ENCODE data around the gene PPP1R13B.
"Not testable (repeated sequence)": the region's sequence is repeated elsewhere in the genome, so short reads cannot be mapped to it uniquely, and the experiment has no call there.

The PPP1R13B gene, protein sequence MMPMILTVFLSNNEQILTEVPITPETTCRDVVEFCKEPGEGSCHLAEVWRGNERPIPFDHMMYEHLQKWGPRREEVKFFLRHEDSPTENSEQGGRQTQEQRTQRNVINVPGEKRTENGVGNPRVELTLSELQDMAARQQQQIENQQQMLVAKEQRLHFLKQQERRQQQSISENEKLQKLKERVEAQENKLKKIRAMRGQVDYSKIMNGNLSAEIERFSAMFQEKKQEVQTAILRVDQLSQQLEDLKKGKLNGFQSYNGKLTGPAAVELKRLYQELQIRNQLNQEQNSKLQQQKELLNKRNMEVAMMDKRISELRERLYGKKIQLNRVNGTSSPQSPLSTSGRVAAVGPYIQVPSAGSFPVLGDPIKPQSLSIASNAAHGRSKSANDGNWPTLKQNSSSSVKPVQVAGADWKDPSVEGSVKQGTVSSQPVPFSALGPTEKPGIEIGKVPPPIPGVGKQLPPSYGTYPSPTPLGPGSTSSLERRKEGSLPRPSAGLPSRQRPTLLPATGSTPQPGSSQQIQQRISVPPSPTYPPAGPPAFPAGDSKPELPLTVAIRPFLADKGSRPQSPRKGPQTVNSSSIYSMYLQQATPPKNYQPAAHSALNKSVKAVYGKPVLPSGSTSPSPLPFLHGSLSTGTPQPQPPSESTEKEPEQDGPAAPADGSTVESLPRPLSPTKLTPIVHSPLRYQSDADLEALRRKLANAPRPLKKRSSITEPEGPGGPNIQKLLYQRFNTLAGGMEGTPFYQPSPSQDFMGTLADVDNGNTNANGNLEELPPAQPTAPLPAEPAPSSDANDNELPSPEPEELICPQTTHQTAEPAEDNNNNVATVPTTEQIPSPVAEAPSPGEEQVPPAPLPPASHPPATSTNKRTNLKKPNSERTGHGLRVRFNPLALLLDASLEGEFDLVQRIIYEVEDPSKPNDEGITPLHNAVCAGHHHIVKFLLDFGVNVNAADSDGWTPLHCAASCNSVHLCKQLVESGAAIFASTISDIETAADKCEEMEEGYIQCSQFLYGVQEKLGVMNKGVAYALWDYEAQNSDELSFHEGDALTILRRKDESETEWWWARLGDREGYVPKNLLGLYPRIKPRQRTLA

DNA sequence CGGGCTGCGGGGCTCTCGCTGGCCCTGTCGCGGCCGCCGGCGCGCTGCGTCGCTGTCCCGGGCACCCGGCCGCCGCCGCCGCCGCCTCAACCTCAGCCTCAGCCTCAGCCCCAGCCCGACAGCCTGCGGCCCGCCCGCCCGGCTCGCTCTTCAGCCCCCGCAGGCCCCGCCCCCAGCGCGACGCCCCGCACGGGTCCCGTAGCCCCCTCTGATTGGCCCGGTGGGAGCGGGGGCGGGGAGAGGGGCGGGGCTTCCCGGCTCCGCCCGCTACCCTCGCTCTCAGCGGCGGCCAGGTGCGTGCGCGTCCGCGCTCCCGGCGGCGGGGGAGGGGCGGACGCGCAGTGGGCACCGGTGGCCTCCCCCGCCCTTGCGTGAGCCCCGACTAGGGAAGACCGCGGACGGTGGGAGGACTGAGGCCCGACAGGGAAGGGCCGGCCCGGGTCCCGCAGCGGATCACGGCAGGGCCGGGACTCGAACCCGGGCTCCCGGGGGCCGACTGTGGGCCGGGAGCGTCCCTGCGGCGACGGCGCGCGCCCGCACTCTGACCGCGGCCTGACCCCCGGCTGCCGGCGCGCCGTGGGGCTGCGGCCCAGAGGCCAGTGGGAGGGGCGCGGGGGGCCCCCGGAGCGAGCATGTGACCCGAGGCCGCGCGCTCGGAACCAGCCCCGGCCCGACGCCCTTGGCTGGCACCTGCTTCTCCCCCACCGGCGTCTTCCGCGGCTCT lies at the start of gene PPP1R13B:
PPP1R13B (minus strand) TSS at position 125 of the 724 bp plus-strand sequence. CDS start 268 bp downstream, outside the sequence.
- Histone ChIP-seq H3K9me3 (ENCODE audit: control insufficient read depth, insufficient read depth, low read length) (no peaks in the 10 kb centered on the region), H3K4me1 (ENCODE audit: control insufficient read depth, insufficient read depth, low read length) (peaks cover 3% of the 10 kb centered on the region), H3K36me3 (ENCODE audit: control insufficient read depth, insufficient read depth, low read length) (no peaks in the 10 kb centered on the region), H3K4me3 (ENCODE audit: low read depth, low read length) (peak within 1 kb of the TSS; percentile 78), H3K27me3 (ENCODE audit: control insufficient read depth, insufficient read depth, low read length) (peaks cover 31% of the 10 kb centered on the region), H3K9ac (ENCODE audit: low read depth, low read length) (no peak within 1 kb of the TSS)

DNA sequence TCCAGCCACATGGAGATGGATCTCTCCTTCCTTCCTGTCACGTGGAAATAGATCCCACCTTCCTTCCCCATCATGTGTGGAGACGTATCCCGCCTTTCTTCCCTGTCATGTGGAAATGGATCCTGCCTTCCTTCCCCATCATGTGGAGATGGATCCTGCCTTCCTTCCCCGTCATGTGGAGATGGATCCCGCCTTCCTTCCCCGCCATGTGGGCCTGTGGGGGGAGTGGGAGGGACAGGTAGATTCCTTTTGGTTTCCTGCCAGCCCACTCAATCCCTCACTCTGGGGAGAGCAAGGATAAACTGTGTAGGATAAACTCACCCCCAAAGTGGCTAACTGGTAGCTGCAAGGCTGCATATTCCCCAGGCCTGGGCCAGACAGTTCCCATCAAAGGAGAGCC lies 49.2 kb upstream of the PPP1R13B start:
- H3K27me3 ChIP-seq (ENCODE audit: control insufficient read depth, insufficient read depth, low read length) = no peaks in the 10 kb centered on the region
- H3K36me3 ChIP-seq (ENCODE audit: control insufficient read depth, insufficient read depth, low read length) = no peaks in the 10 kb centered on the region
- H3K9ac ChIP-seq (ENCODE audit: low read depth, low read length) = no peak overlapping the region
- no peak overlapping the region for H3K4me3 ChIP-seq (ENCODE audit: low read depth, low read length)
- H3K9me3 ChIP-seq (ENCODE audit: control insufficient read depth, insufficient read depth, low read length) = no peaks in the 10 kb centered on the region
- no peaks in the 10 kb centered on the region for H3K4me1 ChIP-seq (ENCODE audit: control insufficient read depth, insufficient read depth, low read length)

DNA sequence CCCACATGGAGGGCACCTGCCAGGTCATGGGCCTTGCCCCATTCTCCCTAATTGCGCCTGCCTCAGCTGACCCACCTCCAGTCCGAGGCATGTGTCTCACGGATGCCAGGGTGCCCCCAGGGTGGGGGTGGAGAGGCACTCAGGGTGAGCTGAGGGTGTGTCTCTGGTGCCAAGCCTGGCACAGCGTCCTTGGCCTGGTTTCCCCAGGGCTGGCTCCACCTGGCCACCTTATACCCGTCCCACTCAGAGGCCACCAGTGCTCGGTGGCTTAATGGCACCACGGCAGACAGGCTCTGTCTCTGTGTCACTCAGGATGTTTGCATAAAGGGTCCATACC lies 47.3 kb upstream of the PPP1R13B start:
- Histone ChIP-seq H3K9me3 (ENCODE audit: control insufficient read depth, insufficient read depth, low read length) (no peaks in the 10 kb centered on the region), H3K4me1 (ENCODE audit: control insufficient read depth, insufficient read depth, low read length) (no peaks in the 10 kb centered on the region), H3K36me3 (ENCODE audit: control insufficient read depth, insufficient read depth, low read length) (no peaks in the 10 kb centered on the region), H3K27me3 (ENCODE audit: control insufficient read depth, insufficient read depth, low read length) (no peaks in the 10 kb centered on the region), H3K4me3 (ENCODE audit: low read depth, low read length) (no peak overlapping the region), H3K9ac (ENCODE audit: low read depth, low read length) (no peak overlapping the region)

DNA sequence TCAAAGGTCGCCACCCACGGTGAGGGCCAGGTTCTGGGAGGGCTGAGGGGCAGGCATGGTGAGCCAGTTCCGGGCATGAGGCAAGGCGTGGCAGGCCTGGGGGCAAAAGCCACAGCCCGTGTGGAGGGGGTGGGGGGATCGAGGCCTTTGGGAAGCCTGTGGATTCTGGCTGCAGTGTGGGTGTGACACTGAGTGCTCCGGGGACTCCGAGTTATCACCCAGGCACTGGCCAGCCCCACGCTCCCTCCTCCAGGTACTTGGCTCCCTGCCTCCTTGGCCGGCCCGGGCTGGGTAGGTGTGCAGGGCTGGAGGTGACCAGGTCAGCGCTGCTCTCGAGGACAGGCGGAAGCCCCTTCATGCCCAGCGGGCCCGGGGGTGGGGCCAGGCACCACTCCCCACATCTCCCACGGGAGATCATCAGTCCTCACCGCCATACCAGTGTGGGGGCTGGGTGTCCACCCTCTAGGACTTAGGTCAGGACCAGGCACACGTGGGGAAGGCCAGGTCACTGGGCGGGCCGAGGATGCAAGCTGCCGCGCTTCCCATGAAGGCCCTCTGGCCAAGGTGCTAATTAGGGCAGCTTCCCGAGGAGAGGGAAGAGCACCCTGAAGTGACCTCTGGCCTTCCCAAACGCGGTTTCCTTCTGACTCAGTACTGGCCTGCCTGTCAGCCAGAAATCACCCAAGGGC lies 46.8 kb upstream of the PPP1R13B start:
- no peak overlapping the region for H3K4me3 ChIP-seq (ENCODE audit: low read depth, low read length)

DNA sequence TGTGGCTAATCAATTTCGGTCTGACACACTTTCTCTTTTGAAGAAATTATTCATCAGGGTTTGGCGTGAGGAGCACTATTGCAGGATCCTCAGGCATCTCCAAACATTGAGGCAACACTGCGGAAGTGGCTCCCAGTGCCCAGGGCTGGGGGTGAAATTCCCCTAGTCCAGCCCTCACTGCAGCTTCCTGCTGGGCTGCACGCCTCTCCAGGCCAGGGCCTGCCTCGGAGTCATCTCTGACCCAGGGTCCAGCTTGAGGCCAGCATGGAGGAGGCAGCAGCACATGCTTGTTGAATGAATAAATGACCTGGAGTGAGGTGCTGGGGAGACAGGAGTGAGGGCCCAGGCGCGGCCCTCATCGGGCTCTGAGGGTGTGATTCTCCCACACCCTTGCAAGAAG lies 44.9 kb upstream of the PPP1R13B start:
- Histone ChIP-seq H3K9ac (ENCODE audit: low read depth, low read length) (no peak overlapping the region), H3K9me3 (ENCODE audit: control insufficient read depth, insufficient read depth, low read length) (no peaks in the 10 kb centered on the region), H3K27me3 (ENCODE audit: control insufficient read depth, insufficient read depth, low read length) (no peaks in the 10 kb centered on the region), H3K4me3 (ENCODE audit: low read depth, low read length) (no peak overlapping the region), H3K36me3 (ENCODE audit: control insufficient read depth, insufficient read depth, low read length) (no peaks in the 10 kb centered on the region), H3K4me1 (ENCODE audit: control insufficient read depth, insufficient read depth, low read length) (no peaks in the 10 kb centered on the region)

More for the DNA sequence above, 46.8 kb upstream of the PPP1R13B start:
- Histone ChIP-seq H3K9ac (ENCODE audit: low read depth, low read length) (no peak overlapping the region), H3K27me3 (ENCODE audit: control insufficient read depth, insufficient read depth, low read length) (no peaks in the 10 kb centered on the region), H3K4me1 (ENCODE audit: control insufficient read depth, insufficient read depth, low read length) (no peaks in the 10 kb centered on the region), H3K9me3 (ENCODE audit: control insufficient read depth, insufficient read depth, low read length) (no peaks in the 10 kb centered on the region), H3K36me3 (ENCODE audit: control insufficient read depth, insufficient read depth, low read length) (no peaks in the 10 kb centered on the region)

DNA sequence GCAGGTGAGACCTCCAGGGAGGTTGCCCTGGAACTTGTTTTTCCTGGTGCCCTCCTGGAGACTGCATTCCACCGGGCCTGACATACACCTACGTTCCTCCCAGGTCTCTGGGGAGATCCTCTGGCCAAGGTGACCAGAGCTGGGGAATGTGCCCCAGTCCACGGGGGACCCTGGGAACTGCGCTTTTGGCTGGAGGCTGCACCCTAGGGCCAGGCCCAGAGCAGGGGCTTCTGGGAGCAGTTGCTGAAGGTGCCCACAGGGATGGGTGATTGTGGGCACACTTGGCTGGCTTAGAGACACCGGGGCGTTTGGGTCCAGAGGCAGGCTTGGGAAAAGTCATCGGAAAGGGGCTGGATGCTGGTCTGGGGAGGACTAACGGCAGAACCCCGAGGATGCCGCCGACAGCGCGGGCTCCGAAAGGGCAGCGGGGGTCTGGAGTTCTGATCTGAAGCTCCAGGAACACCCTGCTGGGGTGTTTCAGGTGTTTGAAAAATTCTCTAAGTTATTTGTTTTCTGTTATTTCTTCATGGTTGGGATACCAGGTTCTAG lies 44.4 kb upstream of the PPP1R13B start:
- Histone ChIP-seq H3K9ac (ENCODE audit: low read depth, low read length) (no peak overlapping the region), H3K4me3 (ENCODE audit: low read depth, low read length) (no peak overlapping the region), H3K9me3 (ENCODE audit: control insufficient read depth, insufficient read depth, low read length) (no peaks in the 10 kb centered on the region), H3K4me1 (ENCODE audit: control insufficient read depth, insufficient read depth, low read length) (no peaks in the 10 kb centered on the region), H3K27me3 (ENCODE audit: control insufficient read depth, insufficient read depth, low read length) (no peaks in the 10 kb centered on the region), H3K36me3 (ENCODE audit: control insufficient read depth, insufficient read depth, low read length) (no peaks in the 10 kb centered on the region)

DNA sequence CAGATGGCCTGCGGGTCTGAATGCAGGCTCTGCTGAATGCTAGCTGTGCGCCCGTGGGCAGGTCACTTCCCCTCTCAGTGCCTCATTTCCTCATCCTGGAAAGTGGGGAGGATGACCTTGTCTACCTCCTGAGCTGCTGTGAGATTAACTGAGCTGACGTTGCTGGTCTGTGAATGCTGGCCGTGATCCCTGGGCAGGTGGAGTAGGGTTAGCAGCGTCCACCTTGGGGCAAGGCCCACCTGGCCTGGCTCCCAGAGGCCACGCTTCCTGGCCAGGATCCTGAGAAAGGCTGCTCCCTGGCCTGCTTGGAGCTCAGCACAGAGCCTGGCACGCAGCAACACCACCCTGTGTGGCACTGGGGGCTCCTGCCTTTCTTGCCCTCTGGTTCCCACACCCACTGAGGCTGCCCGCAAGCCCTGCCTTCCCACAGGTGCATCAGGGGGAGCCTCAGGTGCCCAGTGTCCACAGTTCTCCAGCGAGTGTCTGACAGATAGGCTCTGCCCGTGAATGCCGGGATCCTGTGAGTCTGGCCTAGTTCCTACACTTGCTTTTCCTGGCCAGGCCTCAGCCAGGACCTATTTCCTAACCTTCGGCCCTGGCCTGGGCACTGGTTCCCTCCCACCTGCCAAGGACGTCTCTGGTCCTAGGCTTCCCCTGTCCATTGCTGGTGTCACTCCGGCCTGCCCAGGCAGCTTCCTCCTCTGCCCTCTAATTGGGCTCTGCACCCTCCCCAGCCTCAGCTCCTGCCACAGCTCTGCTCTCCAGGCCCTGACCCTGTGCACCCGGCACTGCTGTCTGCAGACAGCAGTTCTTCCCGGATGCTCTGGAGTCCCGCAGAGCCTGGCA lies 43.7 kb upstream of the PPP1R13B start:
- no peaks in the 10 kb centered on the region for H3K4me1 ChIP-seq (ENCODE audit: control insufficient read depth, insufficient read depth, low read length)
- no peaks in the 10 kb centered on the region for H3K36me3 ChIP-seq (ENCODE audit: control insufficient read depth, insufficient read depth, low read length)
- H3K27me3 ChIP-seq (ENCODE audit: control insufficient read depth, insufficient read depth, low read length) = no peaks in the 10 kb centered on the region
- no peak overlapping the region for H3K4me3 ChIP-seq (ENCODE audit: low read depth, low read length)
- H3K9ac ChIP-seq (ENCODE audit: low read depth, low read length) = no peak overlapping the region
- no peaks in the 10 kb centered on the region for H3K9me3 ChIP-seq (ENCODE audit: control insufficient read depth, insufficient read depth, low read length)

DNA sequence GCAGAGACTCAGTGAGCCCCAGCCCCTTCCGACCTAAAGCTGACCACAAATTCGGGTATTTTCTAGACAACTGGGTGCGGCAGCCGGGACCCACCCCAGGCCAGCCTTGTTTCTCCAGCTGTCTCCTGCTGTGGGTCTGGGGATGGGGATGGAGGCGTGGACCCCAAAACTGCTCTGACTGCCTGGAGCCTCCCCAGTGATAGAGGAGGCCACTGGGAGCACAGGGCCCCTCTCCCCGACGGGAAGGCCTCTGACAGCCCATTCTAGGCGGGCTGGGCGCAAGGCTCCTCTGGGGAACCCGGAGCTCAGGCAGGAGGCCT lies 42.6 kb upstream of the PPP1R13B start:
- H3K4me1 ChIP-seq (ENCODE audit: control insufficient read depth, insufficient read depth, low read length) = no peaks in the 10 kb centered on the region
- H3K9ac ChIP-seq (ENCODE audit: low read depth, low read length) = no peak overlapping the region
- no peaks in the 10 kb centered on the region for H3K27me3 ChIP-seq (ENCODE audit: control insufficient read depth, insufficient read depth, low read length)
- H3K4me3 ChIP-seq (ENCODE audit: low read depth, low read length) = no peak overlapping the region
- H3K9me3 ChIP-seq (ENCODE audit: control insufficient read depth, insufficient read depth, low read length) = no peaks in the 10 kb centered on the region
- no peaks in the 10 kb centered on the region for H3K36me3 ChIP-seq (ENCODE audit: control insufficient read depth, insufficient read depth, low read length)

DNA sequence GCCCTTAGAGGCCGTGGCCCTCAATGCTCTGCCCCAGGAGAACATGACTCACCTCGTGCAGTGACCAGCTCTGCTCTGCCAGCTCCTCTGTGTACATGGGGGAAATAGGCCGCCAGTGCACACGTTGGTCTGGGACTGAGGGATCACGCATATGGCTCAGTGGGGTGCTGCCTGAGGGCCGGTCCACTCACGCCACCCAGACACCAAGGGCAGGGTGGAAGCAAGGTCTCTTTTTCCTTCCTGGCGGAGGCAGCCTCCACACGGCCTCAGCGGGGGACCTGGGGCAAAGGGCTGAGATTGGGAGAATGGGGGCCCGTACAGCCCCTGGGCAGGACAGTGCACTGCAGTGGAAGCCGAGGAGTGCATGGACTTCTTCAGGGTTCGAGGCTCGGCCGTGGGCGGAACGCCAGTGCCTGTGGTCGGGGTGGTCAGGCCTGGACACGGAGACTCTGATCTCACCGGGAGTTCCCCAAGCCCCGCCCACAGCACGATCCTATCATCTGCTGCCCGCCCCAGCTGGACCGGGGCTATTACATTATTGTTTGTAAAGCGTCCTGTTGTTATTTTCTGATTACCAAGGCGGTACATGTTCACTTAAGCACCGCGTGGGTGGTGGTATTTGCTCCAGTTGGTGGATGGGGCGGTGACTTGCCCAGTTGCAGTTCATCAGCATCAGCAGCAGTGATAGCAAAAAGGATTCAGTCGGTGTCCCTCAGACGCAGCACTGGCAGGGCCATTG lies 42.1 kb upstream of the PPP1R13B start:
- H3K36me3 ChIP-seq (ENCODE audit: control insufficient read depth, insufficient read depth, low read length) = no peaks in the 10 kb centered on the region
- no peaks in the 10 kb centered on the region for H3K27me3 ChIP-seq (ENCODE audit: control insufficient read depth, insufficient read depth, low read length)
- no peak overlapping the region for H3K4me3 ChIP-seq (ENCODE audit: low read depth, low read length)
- no peak overlapping the region for H3K9ac ChIP-seq (ENCODE audit: low read depth, low read length)
- H3K9me3 ChIP-seq (ENCODE audit: control insufficient read depth, insufficient read depth, low read length) = no peaks in the 10 kb centered on the region
- H3K4me1 ChIP-seq (ENCODE audit: control insufficient read depth, insufficient read depth, low read length) = no peaks in the 10 kb centered on the region

DNA sequence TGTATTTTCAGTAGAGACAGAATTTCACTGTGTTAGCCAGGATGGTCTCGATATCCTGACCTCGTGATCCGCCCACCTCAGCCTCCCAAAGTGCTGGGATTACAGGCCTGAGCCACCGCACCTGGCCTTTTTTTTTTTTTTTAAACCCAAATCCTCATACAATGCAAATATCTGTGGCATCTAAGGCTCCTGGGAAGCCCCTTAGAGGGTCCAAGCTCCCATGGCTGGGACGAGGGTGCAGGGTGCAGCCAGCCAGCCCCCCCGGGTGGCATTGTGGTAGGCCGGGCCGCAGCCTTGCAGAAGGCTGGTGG lies 41.6 kb upstream of the PPP1R13B start:
- H3K9ac ChIP-seq (ENCODE audit: low read depth, low read length); H3K4me1 ChIP-seq (ENCODE audit: control insufficient read depth, insufficient read depth, low read length); H3K4me3 ChIP-seq (ENCODE audit: low read depth, low read length); H3K36me3 ChIP-seq (ENCODE audit: control insufficient read depth, insufficient read depth, low read length); H3K27me3 ChIP-seq (ENCODE audit: control insufficient read depth, insufficient read depth, low read length); H3K9me3 ChIP-seq (ENCODE audit: control insufficient read depth, insufficient read depth, low read length): not testable (repeated sequence)

Data from iPS-15b (cell line).